ENCODE data around the gene HDAC6.
"Not testable (repeated sequence)": the region's sequence is repeated elsewhere in the genome, so short reads cannot be mapped to it uniquely, and the experiment has no call there.

HDAC6 gene

DNA sequence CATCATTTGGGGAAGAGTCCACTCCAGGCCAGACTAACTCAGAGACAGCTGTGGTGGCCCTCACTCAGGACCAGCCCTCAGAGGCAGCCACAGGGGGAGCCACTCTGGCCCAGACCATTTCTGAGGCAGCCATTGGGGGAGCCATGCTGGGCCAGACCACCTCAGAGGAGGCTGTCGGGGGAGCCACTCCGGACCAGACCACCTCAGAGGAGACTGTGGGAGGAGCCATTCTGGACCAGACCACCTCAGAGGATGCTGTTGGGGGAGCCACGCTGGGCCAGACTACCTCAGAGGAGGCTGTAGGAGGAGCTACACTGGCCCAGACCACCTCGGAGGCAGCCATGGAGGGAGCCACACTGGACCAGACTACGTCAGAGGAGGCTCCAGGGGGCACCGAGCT is 21.2 kb downstream of the HDAC6 start:
- no peak for DNase-seq (ENCODE audit: insufficient read length, low spot score)
- no peak for FAIRE-seq

GRCh38 chrX:48824066-48824465 is 22.2 kb downstream of the HDAC6 start:
- FAIRE-seq = no peak
- no peak for DNase-seq (ENCODE audit: insufficient read length, low spot score)

DNA sequence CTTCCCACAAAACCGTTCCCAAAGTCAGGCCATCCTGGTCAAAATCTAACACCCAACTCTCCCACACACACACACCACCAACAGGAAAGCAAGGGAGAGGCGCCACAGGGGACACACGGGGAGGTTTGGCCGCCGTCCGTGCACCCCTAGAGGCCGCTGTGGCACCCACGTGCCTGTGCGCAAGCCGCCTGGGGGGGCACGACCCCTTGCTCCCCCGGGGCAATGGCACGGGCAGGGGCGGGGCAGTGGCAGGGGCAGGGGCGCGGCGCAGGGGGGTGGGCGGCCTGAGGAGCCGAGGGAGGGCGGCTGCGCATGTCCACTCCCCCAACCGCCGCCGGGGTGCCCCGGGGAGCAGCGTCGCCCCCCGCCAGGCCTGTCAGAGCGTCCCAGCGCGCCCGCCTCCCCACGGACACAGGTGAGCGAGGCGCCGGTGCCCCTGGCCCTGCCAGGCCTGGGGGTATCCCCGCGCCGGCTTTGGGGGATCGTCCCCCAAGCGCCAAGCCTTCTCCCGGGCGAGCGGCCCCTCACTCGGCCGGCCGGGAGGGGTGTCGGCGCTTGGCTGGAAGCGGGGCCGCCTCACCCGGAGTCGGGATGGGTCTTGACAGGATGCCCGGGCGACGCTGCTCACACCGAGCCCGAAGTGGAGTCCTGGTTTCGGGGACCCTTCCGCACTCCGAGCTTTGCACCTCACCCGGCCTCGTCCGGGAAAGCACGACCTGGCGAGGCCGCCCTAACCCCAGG is 24.4 kb downstream of the HDAC6 start, which contains the start of gene ERAS:
Gene ERAS (plus strand): TSS at position 379 of the 741 bp plus-strand sequence. CDS start 2,611 bp downstream, outside the sequence.
- FAIRE-seq = no peak
- no peak for DNase-seq (ENCODE audit: insufficient read length, low spot score)

DNA sequence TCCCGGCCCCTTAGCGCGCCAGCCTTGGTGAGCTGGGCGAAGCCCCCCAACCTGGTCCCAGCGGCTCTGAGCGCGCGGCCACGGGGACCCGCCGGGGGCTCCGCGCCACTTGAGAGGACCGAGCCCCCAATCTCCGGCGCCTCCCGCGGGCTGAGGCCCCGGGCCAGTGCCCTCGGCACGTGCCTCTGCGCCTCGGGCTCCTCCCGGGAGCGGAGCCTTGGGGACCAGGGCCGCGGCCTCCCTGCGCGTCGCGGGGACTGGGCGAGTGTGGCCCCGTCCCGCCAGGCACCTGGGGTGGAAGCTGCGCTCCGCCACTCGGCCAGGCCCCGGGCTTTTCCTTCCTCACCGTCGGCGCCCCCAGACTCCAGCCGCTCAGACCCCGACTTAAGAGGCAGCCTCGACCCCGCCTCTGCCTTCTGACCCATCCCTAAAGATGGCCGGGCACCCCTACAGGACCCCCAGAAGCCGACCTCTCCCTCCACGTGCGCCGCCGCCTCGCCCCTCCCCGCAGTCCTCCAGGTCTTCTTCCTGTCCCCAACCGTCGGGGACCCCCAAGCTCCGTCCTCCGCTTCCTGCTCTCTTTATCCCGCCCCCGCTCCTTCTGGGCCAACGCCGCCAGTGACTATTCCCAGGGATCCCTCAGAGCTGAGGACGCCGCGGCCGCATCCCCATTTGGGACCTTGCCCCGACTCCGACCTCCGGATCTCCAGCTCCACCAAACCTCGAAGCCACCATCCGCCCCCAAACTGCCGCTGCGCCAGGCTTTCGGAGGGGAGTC is 25.2 kb downstream of the HDAC6 start:
- DNase-seq (ENCODE audit: insufficient read length, low spot score) = no peak
- no peak for FAIRE-seq

- DNase-seq (ENCODE audit: insufficient read length, low spot score) = no peak
- no peak for FAIRE-seq
Measured at GRCh38 chrX:48827654-48827968, 25.7 kb downstream of the HDAC6 start.

GRCh38 chrX:48829016-48829735 is 27.3 kb downstream of the HDAC6 start:
- FAIRE-seq = no peak
- no peak for DNase-seq (ENCODE audit: insufficient read length, low spot score)

DNA sequence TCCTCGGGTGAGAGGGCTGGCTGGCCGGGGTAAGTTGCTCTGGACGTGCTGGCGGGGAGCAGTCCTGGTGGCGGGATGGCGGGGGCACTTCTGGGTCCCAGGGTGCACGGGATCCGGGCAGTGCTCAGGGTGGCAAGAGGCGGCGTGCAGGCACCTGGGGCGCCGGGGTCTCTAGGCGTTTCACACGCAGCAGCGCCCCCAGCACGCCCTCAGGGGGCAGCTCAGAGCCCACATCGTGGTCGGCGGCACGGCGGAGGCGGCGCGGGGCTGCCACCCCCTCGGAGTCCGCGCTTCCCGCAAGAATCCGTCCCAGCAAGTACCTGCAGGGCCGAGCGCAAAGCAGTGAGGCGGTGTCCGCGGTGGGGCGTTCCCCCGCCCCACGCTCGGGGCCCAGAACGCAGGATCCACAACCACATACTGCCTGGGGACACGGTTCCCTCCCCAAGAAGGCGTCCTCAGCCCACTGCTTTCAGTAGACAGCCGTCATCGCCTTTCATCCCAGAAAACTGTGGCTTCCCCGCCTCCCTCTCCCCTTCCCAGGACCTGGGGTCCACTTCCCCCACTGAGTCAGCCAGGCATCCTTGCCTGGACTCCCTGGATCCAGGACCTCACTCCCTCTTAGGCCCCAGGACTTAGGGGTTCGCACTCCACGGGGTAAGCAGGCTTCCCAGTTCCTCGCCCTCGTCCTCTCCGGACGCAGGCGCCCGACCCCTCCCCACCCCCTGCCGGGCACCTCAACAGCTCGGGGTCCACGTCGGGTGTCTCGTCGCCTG is 29.5 kb downstream of the HDAC6 start:
- FAIRE-seq (no peak), DNase-seq (ENCODE audit: insufficient read length, low spot score) (no peak)

DNA sequence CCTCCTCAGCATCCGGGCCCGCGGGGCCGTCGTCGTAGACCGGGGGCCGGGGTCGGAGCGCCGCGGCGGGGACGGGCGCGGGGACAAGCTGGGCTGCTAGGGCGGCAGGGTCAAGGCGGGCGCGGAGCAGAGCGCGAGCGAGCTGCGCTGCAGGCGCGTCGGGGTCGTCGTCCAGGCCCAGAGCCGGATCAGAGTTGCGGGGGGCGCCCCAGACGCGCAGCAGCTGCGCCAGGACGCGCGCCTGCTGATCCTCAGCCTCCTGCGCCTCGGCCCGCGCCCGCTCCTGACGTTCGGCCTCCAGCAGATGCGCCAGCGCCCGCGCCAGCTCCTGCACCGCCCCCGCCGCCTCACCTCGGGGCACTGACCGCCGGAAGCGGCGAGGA is 30.0 kb downstream of the HDAC6 start:
- DNase-seq (ENCODE audit: insufficient read length, low spot score) (no peak), FAIRE-seq (no peak)

- DNase-seq (ENCODE audit: insufficient read length, low spot score) (no peak), FAIRE-seq (no peak)
Measured at GRCh38 chrX:48833542-48834138, 31.8 kb downstream of the HDAC6 start.

DNA sequence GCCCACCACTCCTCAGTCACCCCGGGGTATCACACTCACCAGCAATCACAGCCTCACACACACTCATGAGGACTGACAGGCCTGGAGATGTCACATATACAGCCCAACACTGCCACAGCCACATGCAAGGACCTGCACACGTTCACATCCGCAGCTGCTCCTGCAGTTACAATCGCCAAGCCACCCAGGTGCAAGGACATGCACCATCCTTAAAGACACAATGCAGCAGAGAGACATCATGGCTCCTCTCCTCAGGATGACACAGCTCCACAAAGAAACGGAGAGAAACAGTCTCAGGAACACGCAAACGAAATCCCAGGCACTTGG is 32.5 kb downstream of the HDAC6 start:
- FAIRE-seq (no peak), DNase-seq (ENCODE audit: insufficient read length, low spot score) (no peak)

DNA sequence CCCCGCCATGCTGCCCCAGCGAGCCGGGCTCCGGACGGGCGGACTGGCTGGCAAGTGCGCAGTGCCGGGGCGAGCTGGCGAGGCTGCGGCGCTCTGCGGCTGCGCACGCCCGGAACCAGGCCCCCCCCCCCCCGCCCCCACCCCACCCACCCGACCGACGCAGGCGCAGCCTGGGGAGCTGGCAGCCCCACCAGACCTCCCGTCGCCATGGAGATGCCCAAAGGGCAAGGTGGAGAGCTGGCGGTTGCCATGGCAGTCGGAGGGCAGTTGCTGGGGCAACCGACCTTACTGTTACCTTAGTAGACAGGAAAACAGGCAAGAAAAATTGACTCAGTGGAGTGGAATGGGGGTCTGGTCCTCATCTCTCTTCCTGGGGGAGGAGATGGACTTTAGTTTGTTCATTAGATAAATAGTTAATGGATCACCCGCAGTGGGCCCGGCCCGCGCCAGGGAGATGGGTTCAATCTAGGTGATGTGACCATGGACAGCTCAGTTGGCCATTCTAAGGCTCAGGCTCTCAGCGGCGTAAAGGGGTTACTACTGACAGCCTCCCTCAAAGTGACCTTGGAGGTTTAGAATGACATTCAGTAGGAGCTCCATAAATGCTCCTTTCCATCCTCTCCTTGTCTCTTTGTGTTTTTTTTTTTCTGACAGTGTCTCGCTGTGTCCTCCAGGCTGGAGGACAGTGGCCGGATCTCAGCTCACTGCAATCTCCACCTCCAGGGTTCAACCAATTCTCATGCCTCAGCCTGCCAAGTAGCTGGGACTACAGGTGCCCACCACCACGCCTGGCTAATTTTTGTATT is 33.9 kb downstream of the HDAC6 start, which contains the start of gene PCSK1N:
Gene PCSK1N (minus strand): TSS at position 87 of the 806 bp plus-strand sequence. CDS start 78 bp downstream, at position 9.
- DNase-seq (ENCODE audit: insufficient read length, low spot score) (no peak), FAIRE-seq (no peak)

- no peak for DNase-seq (ENCODE audit: insufficient read length, low spot score)
- FAIRE-seq = no peak
Measured at GRCh38 chrX:48839686-48840085, 37.8 kb downstream of the HDAC6 start.

- DNase-seq (ENCODE audit: insufficient read length, low spot score) (no peak), FAIRE-seq (no peak)
Measured at GRCh38 chrX:48848847-48849246, 47.0 kb downstream of the HDAC6 start.

GRCh38 chrX:48852857-48853256 is 51.0 kb downstream of the HDAC6 start:
- DNase-seq (ENCODE audit: insufficient read length, low spot score) (no peak), FAIRE-seq (no peak)

GRCh38 chrX:48853494-48853893 is 51.6 kb downstream of the HDAC6 start:
- not testable (repeated sequence) for FAIRE-seq; DNase-seq (ENCODE audit: insufficient read length, low spot score)

GRCh38 chrX:48854121-48854804 is 52.4 kb downstream of the HDAC6 start:
- DNase-seq (ENCODE audit: insufficient read length, low spot score); FAIRE-seq: not testable (repeated sequence)

GRCh38 chrX:48854898-48855297 is 53.0 kb downstream of the HDAC6 start:
- FAIRE-seq = no peak
- no peak for DNase-seq (ENCODE audit: insufficient read length, low spot score)

GRCh38 chrX:48864210-48864609 is 62.3 kb downstream of the HDAC6 start:
- FAIRE-seq = no peak
- no peak for DNase-seq (ENCODE audit: insufficient read length, low spot score)

- not testable (repeated sequence) for FAIRE-seq; DNase-seq (ENCODE audit: insufficient read length, low spot score)
Measured at GRCh38 chrX:48872017-48872416, 70.2 kb downstream of the HDAC6 start.

Data from GM19239 (cell line).